ENCODE measurements around the gene TBR1. TPM values are rescaled to one million over a fixed set of nuclear protein-coding genes. Genes with fewer than 3 reads are reported as not detected.

The TBR1 gene
- total RNA-seq, 1 experiment from 2014 or later, result 0.15 TPM

GRCh38 chr2:161406316-161406715, 9.8 kb upstream of the TBR1 start:
- Histone ChIP-seq H4K20me1 (ENCODE audit: insufficient read depth, low read depth, low read length) (no peaks in the 10 kb centered on the region), H2AFZ (ENCODE audit: low read length) (no peak overlapping the region), H3K79me2 (ENCODE audit: low read length) (no peaks in the 10 kb centered on the region), H3K9me3 (ENCODE audit: low read length) (no peaks in the 10 kb centered on the region), H3K36me3 (ENCODE audit: insufficient read depth, low read length) (peaks cover 3% of the 10 kb centered on the region; the same call in 1 of the 2 replicates), H3K9ac (ENCODE audit: low read length) (no peak overlapping the region), H3K9me2 (replicated peaks; ENCODE audit: insufficient read depth, low read length) (no peaks in the 10 kb centered on the region), H3K27ac (ENCODE audit: low read length) (no peak overlapping the region), H3K4me3 (ENCODE audit: low read length) (no peak overlapping the region), H3K4me1 (ENCODE audit: low read length) (no peaks in the 10 kb centered on the region), H3K4me2 (ENCODE audit: low read depth, low read length, poor library complexity, severe bottlenecking) (no peak overlapping the region), H3K27me3 (ENCODE audit: low read length) (no peaks in the 10 kb centered on the region)
- no peak for DNase-seq

GRCh38 chr2:161407597-161407996, 8.5 kb upstream of the TBR1 start:
- no peak overlapping the region for H3K4me2 ChIP-seq (ENCODE audit: low read depth, low read length, poor library complexity, severe bottlenecking)
- DNase-seq, result no peak
- no peaks in the 10 kb centered on the region for H3K9me2 ChIP-seq (replicated peaks; ENCODE audit: insufficient read depth, low read length)
- H3K4me1 ChIP-seq (ENCODE audit: low read length), result no peaks in the 10 kb centered on the region
- H3K9ac ChIP-seq (ENCODE audit: low read length), result no peak overlapping the region
- H3K27me3 ChIP-seq (ENCODE audit: low read length), result no peaks in the 10 kb centered on the region
- no peak overlapping the region for H3K4me3 ChIP-seq (ENCODE audit: low read length)
- peaks cover 8% of the 10 kb centered on the region; the same call in 1 of the 2 replicates for H3K36me3 ChIP-seq (ENCODE audit: insufficient read depth, low read length)
- no peaks in the 10 kb centered on the region for H3K79me2 ChIP-seq (ENCODE audit: low read length)
- no peaks in the 10 kb centered on the region for H3K9me3 ChIP-seq (ENCODE audit: low read length)
- no peak overlapping the region for H3K27ac ChIP-seq (ENCODE audit: low read length)
- no peak overlapping the region for H2AFZ ChIP-seq (ENCODE audit: low read length)
- H4K20me1 ChIP-seq (ENCODE audit: insufficient read depth, low read depth, low read length), result no peaks in the 10 kb centered on the region

- Histone ChIP-seq H3K79me2 (ENCODE audit: low read length) (no peaks in the 10 kb centered on the region), H3K4me2 (ENCODE audit: low read depth, low read length, poor library complexity, severe bottlenecking) (no peak overlapping the region), H3K9ac (ENCODE audit: low read length) (no peak overlapping the region), H3K36me3 (ENCODE audit: insufficient read depth, low read length) (peaks cover 8% of the 10 kb centered on the region; the same call in 1 of the 2 replicates), H3K27ac (ENCODE audit: low read length) (no peak overlapping the region), H2AFZ (ENCODE audit: low read length) (no peak overlapping the region), H3K9me2 (replicated peaks; ENCODE audit: insufficient read depth, low read length) (no peaks in the 10 kb centered on the region), H4K20me1 (ENCODE audit: insufficient read depth, low read depth, low read length) (no peaks in the 10 kb centered on the region), H3K4me3 (ENCODE audit: low read length) (no peak overlapping the region), H3K9me3 (ENCODE audit: low read length) (no peaks in the 10 kb centered on the region), H3K27me3 (ENCODE audit: low read length) (no peaks in the 10 kb centered on the region), H3K4me1 (ENCODE audit: low read length) (no peaks in the 10 kb centered on the region; the same call in 1 of the 2 replicates)
- no peak for DNase-seq
These were observed 6.7 kb upstream of the TBR1 start for GRCh38 chr2:161409308-161409907.

- Histone ChIP-seq H3K4me1 (ENCODE audit: low read length) (peaks cover 11% of the 10 kb centered on the region), H3K27me3 (ENCODE audit: low read length) (no peaks in the 10 kb centered on the region), H3K36me3 (ENCODE audit: insufficient read depth, low read length) (peaks cover 8% of the 10 kb centered on the region; the same call in 1 of the 2 replicates), H3K9ac (ENCODE audit: low read length) (no peak overlapping the region), H3K9me2 (replicated peaks; ENCODE audit: insufficient read depth, low read length) (no peaks in the 10 kb centered on the region), H3K4me3 (ENCODE audit: low read length) (no peak overlapping the region), H3K9me3 (ENCODE audit: low read length) (no peaks in the 10 kb centered on the region), H4K20me1 (ENCODE audit: insufficient read depth, low read depth, low read length) (no peaks in the 10 kb centered on the region), H3K79me2 (ENCODE audit: low read length) (no peaks in the 10 kb centered on the region), H3K27ac (ENCODE audit: low read length) (no peak overlapping the region), H3K4me2 (ENCODE audit: low read depth, low read length, poor library complexity, severe bottlenecking) (no peak overlapping the region), H2AFZ (ENCODE audit: low read length) (no peak overlapping the region)
- DNase-seq, result no peak
These were observed 3.8 kb upstream of the TBR1 start for GRCh38 chr2:161412346-161412745.

GRCh38 chr2:161414042-161415033, 1.8 kb upstream of the TBR1 start:
- no peak for DNase-seq
- H3K9me3 ChIP-seq (ENCODE audit: low read length), result no peaks in the 10 kb centered on the region
- no peak overlapping the region for H3K27ac ChIP-seq (ENCODE audit: low read length)
- no peaks in the 10 kb centered on the region for H3K27me3 ChIP-seq (ENCODE audit: low read length)
- no peaks in the 10 kb centered on the region for H3K79me2 ChIP-seq (ENCODE audit: low read length)
- H3K4me3 ChIP-seq (ENCODE audit: low read length), result no peak overlapping the region
- peak overlapping the region; percentile 22 for H3K4me2 ChIP-seq (ENCODE audit: low read depth, low read length, poor library complexity, severe bottlenecking)
- H3K4me1 ChIP-seq (ENCODE audit: low read length), result peaks cover 11% of the 10 kb centered on the region
- H2AFZ ChIP-seq (ENCODE audit: low read length), result no peak overlapping the region
- H3K9me2 ChIP-seq (replicated peaks; ENCODE audit: insufficient read depth, low read length), result no peaks in the 10 kb centered on the region
- no peak overlapping the region for H3K9ac ChIP-seq (ENCODE audit: low read length)
- H4K20me1 ChIP-seq (ENCODE audit: insufficient read depth, low read depth, low read length), result no peaks in the 10 kb centered on the region
- peaks cover 5% of the 10 kb centered on the region; the same call in 1 of the 2 replicates for H3K36me3 ChIP-seq (ENCODE audit: insufficient read depth, low read length)

- Histone ChIP-seq H3K9me3 (ENCODE audit: low read length) (no peaks in the 10 kb centered on the region), H4K20me1 (ENCODE audit: insufficient read depth, low read depth, low read length) (no peaks in the 10 kb centered on the region), H3K79me2 (ENCODE audit: low read length) (no peaks in the 10 kb centered on the region), H2AFZ (ENCODE audit: low read length) (no peak overlapping the region), H3K4me3 (ENCODE audit: low read length) (no peak overlapping the region; the same call in 1 of the 2 replicates), H3K9me2 (replicated peaks; ENCODE audit: insufficient read depth, low read length) (no peaks in the 10 kb centered on the region), H3K27me3 (ENCODE audit: low read length) (no peaks in the 10 kb centered on the region), H3K9ac (ENCODE audit: low read length) (no peak overlapping the region), H3K36me3 (ENCODE audit: insufficient read depth, low read length) (peaks cover 5% of the 10 kb centered on the region; the same call in 1 of the 2 replicates), H3K4me2 (ENCODE audit: low read depth, low read length, poor library complexity, severe bottlenecking) (peak overlapping the region; percentile 43), H3K4me1 (ENCODE audit: low read length) (peaks cover 11% of the 10 kb centered on the region), H3K27ac (ENCODE audit: low read length) (no peak overlapping the region)
- no peak for DNase-seq
These were observed 787 bp upstream of the TBR1 start for GRCh38 chr2:161415034-161415986.

- Histone ChIP-seq H3K27me3 (ENCODE audit: low read length) (no peaks in the 10 kb centered on the region), H3K4me2 (ENCODE audit: low read depth, low read length, poor library complexity, severe bottlenecking) (no peak overlapping the region), H3K4me1 (ENCODE audit: low read length) (peaks cover 11% of the 10 kb centered on the region), H3K27ac (ENCODE audit: low read length) (no peak overlapping the region), H4K20me1 (ENCODE audit: insufficient read depth, low read depth, low read length) (no peaks in the 10 kb centered on the region), H3K4me3 (ENCODE audit: low read length) (no peak overlapping the region), H3K79me2 (ENCODE audit: low read length) (no peaks in the 10 kb centered on the region), H3K36me3 (ENCODE audit: insufficient read depth, low read length) (peaks cover under 1% of the 10 kb centered on the region; the same call in 1 of the 2 replicates), H3K9me2 (replicated peaks; ENCODE audit: insufficient read depth, low read length) (no peaks in the 10 kb centered on the region), H2AFZ (ENCODE audit: low read length) (no peak overlapping the region), H3K9me3 (ENCODE audit: low read length) (no peaks in the 10 kb centered on the region), H3K9ac (ENCODE audit: low read length) (no peak overlapping the region)
- no peak for DNase-seq
These were observed 776 bp downstream of the TBR1 start for GRCh38 chr2:161416708-161417437.

Data from Karpas-422 (cell line).